Measurements from ENCODE around the gene AKAP13.
"Not testable (repeated sequence)": the region's sequence is repeated elsewhere in the genome, so short reads cannot be mapped to it uniquely, and the experiment has no call there.

Gene AKAP13

GRCh38 chr15:85441854-85442253 is 61.5 kb downstream of the AKAP13 start:
- DNase-seq (ENCODE audit: low read depth in 2 of 2) = not testable (repeated sequence)

GRCh38 chr15:85443046-85443445 is 62.6 kb downstream of the AKAP13 start:
- no peak for DNase-seq (ENCODE audit: low read depth in 2 of 2)

- DNase-seq (ENCODE audit: low read depth in 2 of 2) = no peak
Observed at GRCh38 chr15:85443593-85444087, 63.2 kb downstream of the AKAP13 start.

GRCh38 chr15:85444122-85444745 is 63.8 kb downstream of the AKAP13 start:
- DNase-seq (ENCODE audit: low read depth in 2 of 2) = no peak

- no peak for DNase-seq (ENCODE audit: low read depth in 2 of 2)
Observed at GRCh38 chr15:85445361-85445760, 65.0 kb downstream of the AKAP13 start.

GRCh38 chr15:85451099-85451700 is 70.8 kb downstream of the AKAP13 start:
- DNase-seq (ENCODE audit: low read depth in 2 of 2) = no peak

- DNase-seq (ENCODE audit: low read depth in 2 of 2) = no peak
Observed at GRCh38 chr15:85452436-85452835, 72.0 kb downstream of the AKAP13 start.

GRCh38 chr15:85453144-85453872 is 72.9 kb downstream of the AKAP13 start:
- no peak for DNase-seq (ENCODE audit: low read depth in 2 of 2)

GRCh38 chr15:85454403-85454802 is 74.0 kb downstream of the AKAP13 start:
- no peak for DNase-seq (ENCODE audit: low read depth in 2 of 2)

GRCh38 chr15:85455891-85456290 is 75.5 kb downstream of the AKAP13 start:
- no peak for DNase-seq (ENCODE audit: low read depth in 2 of 2)

GRCh38 chr15:85456798-85457197 is 76.4 kb downstream of the AKAP13 start:
- DNase-seq (ENCODE audit: low read depth in 2 of 2) = no peak

GRCh38 chr15:85457392-85457968 is 77.1 kb downstream of the AKAP13 start:
- no peak for DNase-seq (ENCODE audit: low read depth in 2 of 2)

GRCh38 chr15:85458764-85459163 is 78.4 kb downstream of the AKAP13 start:
- DNase-seq (ENCODE audit: low read depth in 2 of 2) = no peak

- no peak for DNase-seq (ENCODE audit: low read depth in 2 of 2)
Observed at GRCh38 chr15:85462029-85462428, 81.6 kb downstream of the AKAP13 start.

- no peak for DNase-seq (ENCODE audit: low read depth in 2 of 2)
Observed at GRCh38 chr15:85463276-85463892, 83.0 kb downstream of the AKAP13 start.

- no peak for DNase-seq (ENCODE audit: low read depth in 2 of 2)
Observed at GRCh38 chr15:85463976-85464375, 83.6 kb downstream of the AKAP13 start.

- no peak for DNase-seq (ENCODE audit: low read depth in 2 of 2)
Observed at GRCh38 chr15:85464471-85464870, 84.1 kb downstream of the AKAP13 start.

- no peak for DNase-seq (ENCODE audit: low read depth in 2 of 2)
Observed at GRCh38 chr15:85470563-85471271, 90.3 kb downstream of the AKAP13 start.

GRCh38 chr15:85472349-85472748 is 91.9 kb downstream of the AKAP13 start:
- no peak for DNase-seq (ENCODE audit: low read depth in 2 of 2)

GRCh38 chr15:85473455-85473854 is 93.1 kb downstream of the AKAP13 start:
- DNase-seq (ENCODE audit: low read depth in 2 of 2) = no peak

- no peak for DNase-seq (ENCODE audit: low read depth in 2 of 2)
Observed at GRCh38 chr15:85474700-85475316, 94.4 kb downstream of the AKAP13 start.
